HG03558 (cell line): ENCODE results near the gene KBTBD12.
"Not testable (repeated sequence)": the region's sequence is repeated elsewhere in the genome, so short reads cannot be mapped to it uniquely, and the experiment has no call there.

Experiments
- ATAC-seq: cut with Tn5 transposase; IDR thresholded peaks from one replicate; pipeline ENCODE4 v1.9.1; 2021; ENCODE audit warnings: moderate number of reproducible peaks; ENCODE audit not compliant: unreplicated experiment; ENCODE audit errors: extremely low read depth

The KBTBD12 gene, protein sequence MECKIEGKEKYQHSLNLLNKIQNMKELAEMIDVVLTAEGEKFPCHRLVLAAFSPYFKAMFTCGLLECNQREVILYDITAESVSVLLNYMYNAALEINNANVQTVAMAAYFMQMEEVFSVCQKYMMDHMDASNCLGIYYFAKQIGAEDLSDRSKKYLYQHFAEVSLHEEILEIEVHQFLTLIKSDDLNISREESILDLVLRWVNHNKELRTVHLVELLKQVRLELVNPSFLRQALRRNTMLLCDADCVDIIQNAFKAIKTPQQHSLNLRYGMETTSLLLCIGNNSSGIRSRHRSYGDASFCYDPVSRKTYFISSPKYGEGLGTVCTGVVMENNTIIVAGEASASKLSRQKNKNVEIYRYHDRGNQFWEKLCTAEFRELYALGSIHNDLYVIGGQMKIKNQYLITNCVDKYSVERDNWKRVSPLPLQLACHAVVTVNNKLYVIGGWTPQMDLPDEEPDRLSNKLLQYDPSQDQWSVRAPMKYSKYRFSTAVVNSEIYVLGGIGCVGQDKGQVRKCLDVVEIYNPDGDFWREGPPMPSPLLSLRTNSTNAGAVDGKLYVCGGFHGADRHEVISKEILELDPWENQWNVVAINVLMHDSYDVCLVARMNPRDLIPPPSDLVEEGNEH

DNA sequence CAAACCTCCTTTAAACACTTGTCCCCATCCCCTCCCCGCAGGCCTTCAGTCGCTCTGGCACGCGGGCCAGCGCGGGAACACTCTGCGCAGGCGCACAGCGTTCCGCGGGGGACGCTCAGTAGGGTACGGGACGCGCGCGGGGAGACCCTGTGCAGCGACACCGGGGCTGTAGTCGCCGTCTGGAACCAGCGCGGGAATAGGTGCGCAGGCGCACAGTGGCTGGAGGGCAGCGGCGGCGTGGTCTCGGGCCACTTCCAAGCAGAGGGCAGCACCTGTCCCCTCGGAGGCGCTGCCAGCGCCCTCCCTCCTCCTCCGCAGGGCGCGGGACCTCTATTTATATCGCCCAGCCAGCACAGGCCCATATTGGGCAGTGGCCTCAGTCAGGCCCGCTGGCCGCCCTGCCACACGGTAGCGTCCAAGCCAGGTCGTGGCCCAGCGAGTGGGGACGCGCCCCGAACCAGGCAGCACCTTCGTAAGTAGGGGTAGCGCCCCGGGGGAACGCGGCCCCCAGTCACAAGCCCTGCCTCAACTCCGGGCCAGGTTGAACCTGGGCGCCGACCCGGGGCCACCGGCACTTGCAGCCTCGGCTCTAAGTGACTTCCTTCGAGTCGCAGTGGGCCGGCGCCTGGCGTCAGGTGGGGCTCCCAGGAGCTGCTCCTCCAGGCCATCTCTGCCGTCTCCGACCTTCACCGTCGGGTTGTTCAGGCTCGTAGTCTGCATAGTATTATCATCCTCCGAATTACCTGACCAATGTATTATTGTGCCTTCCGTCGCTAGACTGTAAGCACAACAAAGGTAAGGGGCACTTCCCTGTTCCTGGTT lies at the start of gene KBTBD12:
KBTBD12 (plus strand) TSS at position 118 of the 822 bp plus-strand sequence. CDS start 7,830 bp downstream, outside the sequence.
- no peak for ATAC-seq

GRCh38 chr3:127865941-127866340 lies 49.1 kb upstream of the KBTBD12 start:
- no peak for ATAC-seq

GRCh38 chr3:127867412-127867811 lies 47.6 kb upstream of the KBTBD12 start:
- no peak for ATAC-seq

- no peak for ATAC-seq
These were observed 47.0 kb upstream of the KBTBD12 start for GRCh38 chr3:127867986-127868385.

- no peak for ATAC-seq
These were observed 44.9 kb upstream of the KBTBD12 start for GRCh38 chr3:127870156-127870555.

DNA sequence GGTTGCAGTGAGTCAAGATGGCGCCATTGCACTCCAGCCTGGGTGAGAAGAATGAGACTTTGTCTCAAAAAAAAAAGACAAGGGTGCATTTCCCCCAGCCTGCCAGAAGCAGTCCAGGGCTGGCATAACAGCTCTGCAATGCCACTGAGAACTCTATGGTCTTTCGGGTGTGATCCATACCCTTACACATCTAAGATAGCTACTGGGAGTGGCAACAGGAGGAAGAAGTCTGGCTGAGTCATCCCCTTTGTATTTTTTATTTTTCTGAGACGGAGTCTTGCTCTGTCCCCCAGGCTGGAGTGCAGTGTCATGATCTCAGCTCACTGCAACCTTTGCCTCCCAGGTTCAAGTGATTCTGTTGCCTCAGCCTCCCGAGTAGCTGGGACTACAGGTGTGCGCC lies 40.9 kb upstream of the KBTBD12 start:
- not testable (repeated sequence) for ATAC-seq

GRCh38 chr3:127881586-127881985 lies 33.4 kb upstream of the KBTBD12 start:
- no peak for ATAC-seq

DNA sequence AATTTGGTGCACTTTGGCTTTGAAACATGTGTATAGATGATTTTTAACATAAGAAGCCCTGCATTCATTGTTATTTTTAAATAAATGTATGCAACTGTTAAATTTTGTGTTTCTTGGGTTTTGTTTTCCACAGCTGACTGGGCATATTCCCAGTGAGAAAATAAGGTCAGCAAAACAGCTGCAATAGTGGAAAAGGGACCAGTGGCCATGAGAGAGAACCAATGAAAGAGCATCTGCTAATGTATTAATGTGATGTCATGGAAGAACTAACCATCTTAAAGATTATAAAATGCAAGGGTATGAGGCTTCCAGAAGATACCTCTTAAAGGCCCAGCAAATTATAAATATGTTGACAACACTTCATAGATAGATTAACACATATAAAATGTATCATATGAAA lies 31.0 kb upstream of the KBTBD12 start:
- ATAC-seq: no peak

DNA sequence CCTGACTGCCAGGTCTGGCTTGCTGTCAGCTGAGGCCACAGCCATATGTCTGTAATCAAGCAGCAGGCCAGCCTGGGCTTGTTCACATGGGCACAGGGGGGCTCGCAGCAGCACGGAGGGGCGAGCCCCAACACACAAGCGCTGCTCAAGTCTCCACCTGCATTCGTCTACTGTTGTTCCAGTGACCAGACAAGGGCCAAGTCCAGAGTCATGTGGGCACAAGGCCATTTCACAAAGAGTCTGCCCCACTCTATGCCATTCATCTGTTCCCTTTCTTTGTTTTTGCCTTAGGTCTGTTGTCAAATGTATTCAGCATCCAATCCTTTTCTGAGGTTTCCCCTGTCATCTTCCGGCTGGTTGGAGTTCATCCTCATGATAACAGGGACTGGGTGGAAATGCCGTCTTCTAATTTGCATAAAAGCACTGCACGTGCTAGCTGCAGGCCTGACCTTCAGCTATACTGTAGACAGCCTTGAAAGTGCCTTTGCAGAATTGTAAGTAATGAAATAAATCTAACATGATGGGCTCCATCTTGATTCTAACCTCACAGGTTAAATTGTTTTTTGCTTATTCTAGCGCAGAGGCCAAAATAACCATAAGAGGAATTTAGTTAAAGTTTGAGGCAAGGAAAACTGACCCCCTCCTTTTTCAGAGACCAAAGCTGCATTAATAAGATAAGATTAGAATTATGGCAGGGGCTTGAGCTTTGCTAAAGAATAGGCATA lies 28.6 kb upstream of the KBTBD12 start:
- ATAC-seq: no peak

- ATAC-seq: no peak
These were observed 28.1 kb upstream of the KBTBD12 start for GRCh38 chr3:127886956-127887231.

GRCh38 chr3:127887321-127887720 lies 27.7 kb upstream of the KBTBD12 start:
- no peak for ATAC-seq

- ATAC-seq: no peak
These were observed 26.9 kb upstream of the KBTBD12 start for GRCh38 chr3:127888156-127888555.

- ATAC-seq: no peak
These were observed 26.4 kb upstream of the KBTBD12 start for GRCh38 chr3:127888564-127889107.

DNA sequence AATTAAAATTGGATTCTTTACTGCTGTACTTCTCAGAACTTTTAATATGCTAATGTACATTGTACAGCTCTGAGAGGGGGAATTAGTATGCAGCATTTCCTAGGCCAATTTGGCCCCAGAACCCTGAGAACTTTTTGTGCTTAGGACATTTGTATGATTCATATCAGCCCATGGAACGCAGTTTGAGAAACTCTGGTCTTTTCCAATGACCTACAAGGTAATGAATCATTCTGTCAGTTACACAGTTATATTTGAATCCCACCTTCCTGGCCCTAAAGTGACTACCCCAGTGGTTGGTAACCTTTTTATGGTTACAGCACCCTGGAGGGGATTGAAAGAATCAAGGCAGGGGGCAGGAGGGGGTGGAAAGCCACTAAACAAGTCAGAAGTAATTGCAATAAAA lies 25.6 kb upstream of the KBTBD12 start:
- ATAC-seq: no peak

DNA sequence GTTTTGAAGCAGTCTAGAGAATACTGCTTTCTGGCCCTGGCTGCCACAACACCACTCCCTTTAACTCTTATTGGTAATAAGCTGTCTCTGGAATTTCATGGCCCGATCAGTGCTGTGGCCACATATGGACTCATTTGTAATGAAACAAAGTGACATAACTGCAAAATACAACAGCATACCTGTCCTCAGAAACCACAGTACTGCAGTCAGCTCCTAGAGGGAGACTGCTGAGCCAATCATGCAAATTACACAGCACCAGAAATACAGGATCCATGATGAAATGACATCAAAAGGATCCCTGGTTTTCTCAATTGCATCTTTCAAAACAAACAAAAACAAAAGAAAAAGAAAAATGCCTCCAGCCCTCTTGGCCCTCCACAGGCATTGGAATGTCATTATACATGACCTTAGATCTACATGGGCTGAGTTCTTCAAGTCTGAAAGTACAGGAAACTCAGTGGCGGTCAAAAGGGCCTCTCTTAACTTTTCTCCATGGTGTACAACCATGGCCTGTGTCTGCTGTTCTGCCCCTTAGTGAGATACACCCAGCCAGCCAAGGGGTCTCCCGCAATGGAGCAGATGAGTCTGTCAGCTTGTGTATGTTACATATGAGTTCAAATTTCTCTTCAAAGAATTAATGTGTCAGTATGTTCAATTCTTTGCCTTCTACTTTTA lies 24.9 kb upstream of the KBTBD12 start:
- ATAC-seq: no peak

DNA sequence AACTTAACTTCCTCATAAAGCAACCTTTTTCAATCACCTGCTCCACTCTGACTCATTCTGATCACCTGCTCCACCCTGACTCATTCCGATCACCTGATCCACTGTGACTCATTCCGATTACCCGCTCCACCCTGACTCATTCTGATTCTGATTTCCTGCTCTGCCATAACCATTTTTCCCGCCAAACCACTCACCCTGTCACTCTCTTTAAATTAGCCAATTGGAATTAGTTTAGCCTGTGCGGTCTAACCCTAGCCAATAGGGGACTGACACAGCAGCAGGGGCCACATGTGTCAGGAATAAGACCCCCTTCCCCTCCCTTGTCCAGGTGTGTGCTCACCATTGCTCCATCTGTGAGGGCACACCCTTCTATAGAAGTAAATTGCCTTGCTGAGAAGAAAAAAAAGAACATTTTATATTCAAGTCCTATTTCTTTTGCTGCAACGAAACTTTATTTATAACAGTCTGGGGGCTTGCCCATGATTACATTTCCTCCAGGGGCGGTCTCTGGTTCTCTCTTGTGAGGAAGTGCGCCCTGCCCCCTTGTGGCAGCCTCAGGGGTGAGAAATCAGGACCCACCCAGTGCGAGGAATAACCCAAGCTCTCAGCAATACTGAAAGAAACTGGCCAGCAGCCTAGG lies 24.3 kb upstream of the KBTBD12 start:
- ATAC-seq: not testable (repeated sequence)

GRCh38 chr3:127894481-127894880 lies 20.6 kb upstream of the KBTBD12 start:
- ATAC-seq: no peak

DNA sequence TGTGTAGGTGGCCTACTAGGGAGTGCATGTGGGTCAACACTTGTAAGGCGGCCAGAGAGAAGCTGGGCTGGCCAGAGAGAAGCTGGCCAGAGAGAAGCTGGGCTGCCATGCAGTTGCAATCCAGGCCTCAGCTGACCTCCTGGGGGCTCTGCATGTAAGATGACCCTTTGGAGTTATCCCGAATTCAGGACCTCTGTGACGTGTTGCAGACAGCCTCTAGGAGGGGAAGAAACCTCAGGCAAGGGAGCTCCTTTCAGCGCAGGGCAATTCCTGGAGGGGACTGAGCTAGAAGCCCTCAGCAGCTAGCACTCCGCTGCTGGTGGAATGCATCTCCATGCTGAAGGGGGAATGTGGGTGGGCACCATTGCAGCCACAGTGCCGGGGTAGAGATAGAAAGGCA lies 15.8 kb upstream of the KBTBD12 start:
- no peak for ATAC-seq

- no peak for ATAC-seq
These were observed 15.3 kb upstream of the KBTBD12 start for GRCh38 chr3:127899766-127900165.
